Measurements from ENCODE around the gene PTPRD.

DNA sequence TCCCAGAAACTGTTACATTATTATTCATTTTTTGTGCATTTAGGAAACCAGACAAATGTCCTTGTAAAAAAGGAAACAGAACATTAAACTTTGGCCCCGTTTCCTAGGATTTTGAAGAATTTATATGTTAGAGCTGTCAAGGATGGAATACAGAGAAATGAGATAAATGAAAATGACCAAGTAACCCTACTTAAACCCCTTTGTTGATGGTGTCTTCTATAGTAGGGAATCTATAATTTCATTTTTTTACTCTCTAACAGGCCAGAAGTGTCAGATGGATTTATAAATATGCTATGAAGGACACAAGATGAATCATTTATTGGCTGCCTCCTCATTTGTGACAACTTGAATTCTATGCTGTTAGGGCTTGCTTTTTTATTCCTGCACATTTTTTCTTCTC is 1047.1 kb downstream of the PTPRD start:
- no peak for TF ChIP-seq POLR2A (IDR thresholded peaks at IDR 0.05)
- TF ChIP-seq, protein P1, sequence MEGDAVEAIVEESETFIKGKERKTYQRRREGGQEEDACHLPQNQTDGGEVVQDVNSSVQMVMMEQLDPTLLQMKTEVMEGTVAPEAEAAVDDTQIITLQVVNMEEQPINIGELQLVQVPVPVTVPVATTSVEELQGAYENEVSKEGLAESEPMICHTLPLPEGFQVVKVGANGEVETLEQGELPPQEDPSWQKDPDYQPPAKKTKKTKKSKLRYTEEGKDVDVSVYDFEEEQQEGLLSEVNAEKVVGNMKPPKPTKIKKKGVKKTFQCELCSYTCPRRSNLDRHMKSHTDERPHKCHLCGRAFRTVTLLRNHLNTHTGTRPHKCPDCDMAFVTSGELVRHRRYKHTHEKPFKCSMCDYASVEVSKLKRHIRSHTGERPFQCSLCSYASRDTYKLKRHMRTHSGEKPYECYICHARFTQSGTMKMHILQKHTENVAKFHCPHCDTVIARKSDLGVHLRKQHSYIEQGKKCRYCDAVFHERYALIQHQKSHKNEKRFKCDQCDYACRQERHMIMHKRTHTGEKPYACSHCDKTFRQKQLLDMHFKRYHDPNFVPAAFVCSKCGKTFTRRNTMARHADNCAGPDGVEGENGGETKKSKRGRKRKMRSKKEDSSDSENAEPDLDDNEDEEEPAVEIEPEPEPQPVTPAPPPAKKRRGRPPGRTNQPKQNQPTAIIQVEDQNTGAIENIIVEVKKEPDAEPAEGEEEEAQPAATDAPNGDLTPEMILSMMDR (IDR thresholded peaks at IDR 0.05) = no peak
